Ovary (tissue), 9 donors: ENCODE results near the gene EMP2. TPM values are rescaled to one million over a fixed set of nuclear protein-coding genes. Genes with fewer than 3 reads are reported as not detected.

ENCODE experiments used
- DNase-seq, 5 donors: peaks; one replicate each; pipeline ENCODE4 v3.0.0-alpha.2; 2019 to 2020
- H3K27ac ChIP-seq, 2 donors: fragments of 200-600 bp; one replicate each; pipeline versions ENCODE4 v1.5.1 to v1.8.0; 2019 to 2022
- H3K27me3 ChIP-seq: fragments of 200-600 bp; one replicate; pipeline ENCODE4 v1.8.0; 2022
- H3K36me3 ChIP-seq: fragments of 200-600 bp; sonication (generic); one replicate; pipeline ENCODE4 v1.5.1; 2019
- H3K4me1 ChIP-seq: one replicate; pipeline ENCODE4 v1.8.1; 2013; ENCODE audit warnings: mild to moderate bottlenecking, moderate library complexity; ENCODE audit not compliant: insufficient read depth
- H3K4me3 ChIP-seq: fragments of 200-600 bp; sonication (generic); one replicate; pipeline ENCODE4 v1.5.1; 2017
- H3K9me3 ChIP-seq, 2 donors: fragments of 200-600 bp in 1 of 2; sonication (generic) in 1 of 2; one replicate each; pipeline versions ENCODE4 v1.5.1 to v1.8.1; 2013 to 2019; ENCODE audit warnings: mild to moderate bottlenecking in 1 of 2, moderate library complexity in 1 of 2
- EP300 ChIP-seq: sonication (generic); formaldehyde crosslinking; IDR thresholded peaks from one replicate; pipeline ENCODE4 v1.6.1; 2017; ENCODE audit warnings: antibody characterized with exemption
- POLR2A ChIP-seq: fragments of 450-650 bp; IDR thresholded peaks from one replicate; pipeline ENCODE4 v1.6.1; 2017; ENCODE audit warnings: antibody characterized with exemption, mild to moderate bottlenecking, moderate library complexity
- WGBS, 3 donors: extraction: QIAGEN DNeasy Blood & Tissue Kit in 1 of 3; methylation state at CpG; one replicate each; pipeline versions ENCODE4 v1.1.5 to v1.1.7; 2013 to 2017; 5-methylcytosine and 5-hydroxymethylcytosine counted together
- intact Hi-C, 4 donors: fragments of 100-400 bp; cut with DNase I; formaldehyde crosslinking; loops; one replicate each; pipeline versions ENCODE4 v1.11.0 to v1.15.1; 2022 to 2023
- polyA plus RNA-seq, 2 donors: library from polyadenylated mRNA; stranded (reverse); fragments of 200-250 nt in 1 of 2; fragments of 350-450 nt in 1 of 2; fragmentation: Illumina TruSeq in 1 of 2; extraction: RNeasy Lipid Tissue Mini Kit (QIAGEN cat#74804) in 1 of 2; gene quantifications; one replicate each; pipeline ENCODE4 v1.2.3, GENCODE V29; 2013 to 2014
- total RNA-seq, 7 donors: library from RNA; depleted of rRNA in 2 of 7; stranded (reverse); fragments of >200 nt in 2 of 7; fragmentation: NEBNext Ultra II Directional in 3 of 7; extraction: Animal tissue kit (Norgen Biotek cat#: 25700) in 3 of 7; gene quantifications; one replicate each; pipeline versions ENCODE4 v1.1.0 to v1.2.4, GENCODE V29; 2016 to 2023
- TF ChIP-seq, protein P1 (sequence below), 3 donors: fragments of 450-650 bp in 2 of 3; fragments of 200-600 bp in 1 of 3; IDR thresholded peaks; one replicate each; pipeline versions ENCODE4 v1.5.1 to v1.8.0; 2016 to 2022; ENCODE audit warnings: antibody characterized with exemption in 3 of 3, mild to moderate bottlenecking in 1 of 3
- donor health status: DM: no; HTN: no; CAD: no; lungs with moderate emphysema.
- donor health status: DM: no; HTN: no; CAD: no.
- donor health status: Bipolar disorder and iron deficiency.
- donor health status: DM: yes; HTN: yes; CAD: no.
- donor health status: DM: no; HTN: no; CAD: no.
- donor health status: DM: yes; HTN: yes; CAD: no.

Gene EMP2
- total and polyA plus RNA-seq, 9 donors: 38.9 to 114 (median 83.0) TPM

- Histone ChIP-seq H3K4me3 (no peak overlapping the region), H3K27me3 (no peaks in the 10 kb centered on the region), H3K36me3 (no peaks in the 10 kb centered on the region), H3K9me3 (no peaks in the 10 kb centered on the region), H3K4me1 (peaks cover 9% of the 10 kb centered on the region), H3K27ac (no peak overlapping the region)
- intact Hi-C loops: loop anchor here in 2 of 4 donors (10.0 kb wide), 1 partner anchor 406 kb away; no protein-coding TSS in a partner anchor
- no peak for DNase-seq
- WGBS, 3 donors: 82 to 87% (median 83%) methylated on average over 7 of the region's 7 CpGs
- TF ChIP-seq POLR2A (no peak), EP300 (no peak)
- TF ChIP-seq, protein P1, sequence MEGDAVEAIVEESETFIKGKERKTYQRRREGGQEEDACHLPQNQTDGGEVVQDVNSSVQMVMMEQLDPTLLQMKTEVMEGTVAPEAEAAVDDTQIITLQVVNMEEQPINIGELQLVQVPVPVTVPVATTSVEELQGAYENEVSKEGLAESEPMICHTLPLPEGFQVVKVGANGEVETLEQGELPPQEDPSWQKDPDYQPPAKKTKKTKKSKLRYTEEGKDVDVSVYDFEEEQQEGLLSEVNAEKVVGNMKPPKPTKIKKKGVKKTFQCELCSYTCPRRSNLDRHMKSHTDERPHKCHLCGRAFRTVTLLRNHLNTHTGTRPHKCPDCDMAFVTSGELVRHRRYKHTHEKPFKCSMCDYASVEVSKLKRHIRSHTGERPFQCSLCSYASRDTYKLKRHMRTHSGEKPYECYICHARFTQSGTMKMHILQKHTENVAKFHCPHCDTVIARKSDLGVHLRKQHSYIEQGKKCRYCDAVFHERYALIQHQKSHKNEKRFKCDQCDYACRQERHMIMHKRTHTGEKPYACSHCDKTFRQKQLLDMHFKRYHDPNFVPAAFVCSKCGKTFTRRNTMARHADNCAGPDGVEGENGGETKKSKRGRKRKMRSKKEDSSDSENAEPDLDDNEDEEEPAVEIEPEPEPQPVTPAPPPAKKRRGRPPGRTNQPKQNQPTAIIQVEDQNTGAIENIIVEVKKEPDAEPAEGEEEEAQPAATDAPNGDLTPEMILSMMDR (IDR thresholded peaks at IDR 0.05): no peak
Measured at GRCh38 chr16:10518479-10519041, 61.8 kb downstream of the EMP2 start.

DNA sequence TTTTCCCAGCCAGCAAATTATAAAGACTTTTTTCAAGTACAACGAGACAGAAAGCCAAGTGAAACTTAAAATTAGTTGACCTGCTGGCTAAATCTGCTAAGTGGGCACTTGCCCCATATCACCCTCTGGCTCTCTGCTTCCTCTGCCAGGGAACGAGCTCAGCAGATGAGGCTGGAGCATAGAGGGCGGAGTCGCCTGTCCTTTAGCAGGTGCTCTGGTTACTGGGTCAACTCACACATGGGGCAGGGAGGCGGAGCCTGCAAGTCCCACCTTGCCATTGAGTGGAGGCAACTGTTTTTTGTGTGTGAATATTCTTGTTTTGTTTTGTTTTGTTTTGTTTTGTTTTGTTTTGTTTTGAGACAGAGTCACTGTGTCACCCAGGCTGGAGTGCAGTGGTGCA is 62.5 kb downstream of the EMP2 start:
- no peak overlapping the region for H3K4me3 ChIP-seq
- TF ChIP-seq, protein P1 (IDR thresholded peaks at IDR 0.05): no peak
- TF ChIP-seq POLR2A (no peak), EP300 (no peak)
- H3K36me3 ChIP-seq: no peaks in the 10 kb centered on the region
- no peak for DNase-seq
- peaks cover 9% of the 10 kb centered on the region for H3K4me1 ChIP-seq
- H3K27ac ChIP-seq: no peak overlapping the region
- no peaks in the 10 kb centered on the region for H3K27me3 ChIP-seq
- no peaks in the 10 kb centered on the region for H3K9me3 ChIP-seq
- intact Hi-C loops: loop anchor here in 2 of 4 donors (10.0 kb wide), 1 partner anchor 407 kb away; no protein-coding TSS in a partner anchor
- WGBS, 3 donors: 86 to 93% (median 87%) methylated on average over 5 of the region's 5 CpGs

- H3K27me3 ChIP-seq: no peaks in the 10 kb centered on the region
- WGBS, 3 donors: 10 to 21% (median 14%) methylated on average over 6 of the region's 6 CpGs
- H3K36me3 ChIP-seq: no peaks in the 10 kb centered on the region
- peak overlapping the region; percentile 35 to 70 for H3K27ac ChIP-seq
- no peak overlapping the region for H3K4me3 ChIP-seq
- H3K4me1 ChIP-seq: peaks cover 9% of the 10 kb centered on the region
- no peaks in the 10 kb centered on the region for H3K9me3 ChIP-seq
- intact Hi-C loops: loop anchor here in 3 of 4 donors (2.0 to 10.0 kb wide), 4 partner anchors 222 to 410 kb away; no protein-coding TSS in a partner anchor
- TF ChIP-seq, protein P1 (IDR thresholded peaks at IDR 0.05): peak; percentile 49 to 79 (median 71)
- no peak for TF ChIP-seq EP300
- DNase-seq: peak in 4 of 5 donors; percentile 57 to 80 (median 64)
Measured at GRCh38 chr16:10514369-10515055, 65.9 kb downstream of the EMP2 start.

- intact Hi-C loops: loop anchor here in 3 of 4 donors (5.0 to 10.0 kb wide), 3 partner anchors 225 to 413 kb away; no protein-coding TSS in a partner anchor
- peaks cover 8% of the 10 kb centered on the region for H3K4me1 ChIP-seq
- H3K4me3 ChIP-seq: no peak overlapping the region
- WGBS, 3 donors: 92 to 96% (median 96%) methylated on average over 1 of the region's 1 CpG
- H3K27ac ChIP-seq: no peak overlapping the region
- H3K9me3 ChIP-seq: no peaks in the 10 kb centered on the region
- no peak for DNase-seq
- no peaks in the 10 kb centered on the region for H3K27me3 ChIP-seq
- no peaks in the 10 kb centered on the region for H3K36me3 ChIP-seq
- TF ChIP-seq POLR2A: no peak
- TF ChIP-seq, protein P1 (IDR thresholded peaks at IDR 0.05): no peak
- no peak for TF ChIP-seq EP300
Measured at GRCh38 chr16:10511829-10512228, 68.6 kb downstream of the EMP2 start.
